GM18526 (cell line): Measurements from ENCODE around the gene FAM131C.

Experiments
- POLR2A ChIP-seq: IDR thresholded peaks from 3 replicates; pipeline ENCODE4 v1.6.1; 2011; ENCODE audit not compliant: insufficient read length; ENCODE audit errors: extremely low read depth

The FAM131C gene

GRCh38 chr1:16111771-16112595 is 38.5 kb upstream of the FAM131C start:
- TF ChIP-seq POLR2A = no peak

- no peak for TF ChIP-seq POLR2A
Observed at GRCh38 chr1:16110884-16111283, 37.4 kb upstream of the FAM131C start.

- no peak for TF ChIP-seq POLR2A
Observed at GRCh38 chr1:16110456-16110855, 37.0 kb upstream of the FAM131C start.

DNA sequence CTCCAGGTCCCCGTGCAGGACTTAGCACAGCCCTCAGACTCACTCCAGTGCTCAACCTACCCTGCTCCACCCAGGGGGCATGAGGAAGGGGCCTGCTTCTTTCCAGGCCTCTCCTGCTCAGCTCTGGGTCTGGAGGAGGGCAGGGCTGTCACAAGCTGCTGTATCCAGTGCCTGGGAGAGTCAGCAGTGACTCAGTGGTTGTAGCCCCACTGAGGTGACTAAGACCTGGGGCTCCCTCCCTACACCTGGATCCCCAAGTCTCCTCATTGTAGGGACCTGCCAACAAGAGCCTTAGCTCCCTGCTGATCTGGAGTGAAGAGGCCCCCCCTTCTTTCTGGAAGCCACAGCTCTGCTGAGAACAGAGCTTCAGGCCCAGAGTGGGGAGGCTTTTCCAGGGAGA is 36.1 kb upstream of the FAM131C start:
- TF ChIP-seq POLR2A = no peak

GRCh38 chr1:16101623-16102022 is 28.2 kb upstream of the FAM131C start:
- TF ChIP-seq POLR2A = no peak

GRCh38 chr1:16099412-16099811 is 26.0 kb upstream of the FAM131C start:
- TF ChIP-seq POLR2A = no peak

DNA sequence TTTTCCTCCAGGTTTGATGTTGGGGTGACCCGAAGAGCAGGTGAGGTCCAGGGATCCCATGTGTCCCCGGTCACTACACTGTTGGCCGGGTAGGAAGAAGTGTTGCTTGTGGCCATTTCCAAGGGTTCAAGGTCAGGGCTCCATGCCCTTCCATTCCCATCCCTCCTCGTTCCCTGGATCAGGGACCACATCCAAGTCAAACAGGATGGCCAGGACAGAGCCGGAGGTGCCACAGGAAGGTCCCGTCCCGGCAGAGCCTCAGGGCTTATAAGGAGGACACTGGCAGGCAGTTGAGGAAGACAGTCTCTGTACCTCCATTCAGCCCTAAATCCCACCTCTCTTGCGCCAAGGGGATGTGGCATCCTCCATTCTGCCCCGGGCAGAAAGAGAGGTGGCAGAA is 22.0 kb upstream of the FAM131C start:
- TF ChIP-seq POLR2A = no peak

DNA sequence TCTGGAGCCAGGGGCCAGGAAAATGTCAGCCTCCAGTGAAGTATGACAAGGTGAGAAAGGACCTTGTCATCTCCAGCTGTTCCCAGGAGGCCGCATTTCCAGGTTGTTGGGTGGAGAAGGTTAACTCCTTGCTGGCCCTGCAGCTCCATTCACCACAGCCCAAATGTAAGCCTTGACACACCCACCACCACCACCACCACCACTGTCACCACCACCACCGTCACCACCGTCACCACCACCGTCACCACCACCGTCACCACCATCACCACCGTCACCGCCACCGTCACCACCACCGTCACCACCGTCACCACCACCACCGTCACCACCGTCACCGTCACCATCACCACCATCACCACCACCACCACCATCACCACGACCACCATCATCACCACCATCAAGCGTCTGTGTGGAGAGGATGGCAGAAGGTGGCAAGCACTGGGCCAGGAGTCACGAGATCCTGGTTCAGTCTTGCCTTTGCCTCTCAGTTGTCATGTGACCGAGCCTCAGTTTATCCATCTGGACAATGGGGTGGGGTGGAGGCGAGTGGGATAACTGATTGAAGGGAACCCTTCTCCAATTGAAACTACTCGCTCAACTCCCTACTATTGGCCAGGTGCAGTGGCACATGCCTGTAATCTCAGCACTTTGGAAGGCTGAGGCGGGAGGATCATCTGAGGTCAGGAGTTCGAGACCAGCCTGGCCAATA is 21.2 kb upstream of the FAM131C start:
- no peak for TF ChIP-seq POLR2A

DNA sequence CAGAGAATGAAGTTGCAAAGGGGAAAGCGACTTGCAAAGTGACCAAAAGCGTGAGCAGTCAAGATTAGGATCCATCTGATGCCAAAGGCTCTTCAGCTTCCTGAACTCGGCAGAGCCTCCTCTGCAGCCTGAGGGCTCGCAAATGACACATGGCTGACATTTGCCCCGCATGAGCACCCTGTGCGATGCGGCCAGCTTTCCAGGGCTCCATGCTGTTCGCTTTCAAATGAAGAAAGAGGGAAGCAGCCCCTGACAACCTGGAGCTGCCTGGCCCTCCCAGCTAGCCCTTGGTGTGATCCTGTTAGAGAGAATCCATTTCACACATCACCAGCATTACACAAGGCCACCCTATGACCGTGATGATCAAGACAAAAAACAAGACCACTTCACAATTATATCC is 20.2 kb upstream of the FAM131C start:
- TF ChIP-seq POLR2A = no peak

- no peak for TF ChIP-seq POLR2A
Observed at GRCh38 chr1:16092923-16093511, 19.6 kb upstream of the FAM131C start.

DNA sequence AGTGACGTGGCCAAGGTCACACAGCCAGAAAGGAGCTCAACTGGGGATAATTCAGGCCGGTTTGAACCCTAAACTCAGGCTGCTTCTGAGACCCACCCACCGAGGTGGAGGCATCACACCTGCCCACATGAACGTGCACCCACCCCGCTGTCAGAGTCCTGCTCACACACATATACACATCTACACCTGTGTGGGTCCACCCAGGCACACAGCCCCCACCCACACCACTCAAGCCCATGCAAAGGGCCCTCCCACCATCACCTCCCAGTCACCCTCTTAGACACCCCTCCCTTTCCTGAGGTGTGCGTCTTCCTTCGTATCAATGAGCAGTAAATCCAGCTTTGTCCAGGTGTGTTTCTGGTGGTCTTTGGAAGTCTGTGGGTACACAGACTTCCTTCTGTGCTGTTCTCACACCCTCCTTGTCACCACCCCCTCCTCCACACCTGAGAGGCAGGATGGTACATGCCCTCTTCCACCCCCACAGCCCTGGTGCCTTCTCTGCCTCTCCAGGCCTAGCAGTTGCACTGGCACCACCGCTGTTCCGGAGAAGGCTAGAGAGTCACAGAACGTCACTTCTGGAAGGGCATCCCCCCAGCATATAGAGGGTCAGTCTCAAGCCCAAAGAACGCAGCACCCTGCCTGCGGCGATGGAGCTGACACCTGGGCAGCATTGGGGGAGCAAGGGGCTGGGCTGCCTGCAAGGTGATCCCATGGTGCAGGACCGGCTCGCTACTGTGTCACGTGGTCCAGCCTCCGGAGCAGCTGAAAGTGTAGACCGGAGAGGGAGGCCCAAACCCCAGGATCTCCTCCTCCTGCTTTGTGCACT is 18.9 kb upstream of the FAM131C start:
- TF ChIP-seq POLR2A = no peak

- TF ChIP-seq POLR2A = no peak
Observed at GRCh38 chr1:16091296-16091695, 17.8 kb upstream of the FAM131C start.

DNA sequence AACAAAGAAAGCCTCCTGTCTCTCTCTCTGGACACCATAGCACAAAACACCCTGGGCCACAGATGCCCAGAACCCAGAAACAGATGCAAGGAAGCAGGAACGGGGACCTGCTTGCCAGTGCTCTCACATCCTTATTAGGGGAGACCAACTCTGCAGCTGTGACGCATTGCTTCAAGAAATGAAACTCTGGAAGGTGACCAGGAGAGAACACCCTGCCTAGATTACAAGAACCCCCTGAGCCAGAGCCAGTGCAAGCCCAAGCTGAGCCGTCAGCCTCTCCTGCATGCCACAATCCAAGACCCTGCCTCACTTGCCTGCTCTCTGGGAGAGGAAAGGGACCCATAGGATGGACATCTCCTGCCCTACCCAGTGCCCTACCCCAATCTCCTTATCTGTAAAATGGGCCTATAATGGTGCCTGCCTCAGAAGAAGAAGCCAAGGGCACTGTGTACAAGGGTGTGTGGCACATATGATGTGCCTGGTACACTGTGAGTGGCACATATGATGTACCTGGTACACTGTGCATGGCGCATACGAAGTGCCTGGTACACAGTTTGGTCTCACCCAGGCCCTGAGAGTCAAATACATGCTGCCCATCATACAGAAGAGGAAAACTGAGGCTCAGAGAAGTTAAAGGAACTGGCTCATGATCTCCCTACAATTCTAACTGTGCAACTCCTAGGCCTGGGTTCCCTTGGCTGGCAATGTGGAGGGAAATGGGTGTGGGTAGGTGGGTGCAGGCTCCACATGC is 16.8 kb upstream of the FAM131C start:
- TF ChIP-seq POLR2A = no peak

DNA sequence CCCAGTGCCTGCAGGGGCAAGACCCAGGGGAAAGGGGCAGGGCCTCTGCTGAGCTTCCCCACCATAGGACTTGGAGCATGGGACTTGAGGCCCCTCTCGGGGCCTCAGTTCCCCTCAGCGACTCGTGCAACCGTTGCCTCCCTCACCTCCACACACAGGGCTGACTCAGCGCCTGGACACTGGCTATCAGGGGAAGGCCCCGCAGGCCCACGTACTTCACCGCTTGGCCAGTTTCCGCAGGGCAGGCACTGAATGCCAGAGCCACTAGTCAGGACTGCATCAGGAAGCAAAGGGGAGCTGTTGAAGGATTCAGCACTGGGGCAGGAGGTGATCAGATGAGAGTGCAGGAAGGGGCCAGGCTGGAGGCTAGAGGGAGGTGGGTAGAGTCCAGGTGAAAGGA is 15.5 kb upstream of the FAM131C start:
- no peak for TF ChIP-seq POLR2A
